Astrocyte of the cerebellum (primary cell): ENCODE data around the gene DOC2B.
"Not testable (repeated sequence)": the region's sequence is repeated elsewhere in the genome, so short reads cannot be mapped to it uniquely, and the experiment has no call there.

Source experiments
- DNase-seq: peaks from one replicate; pipeline ENCODE4 v3.0.0-alpha.2; 2011; ENCODE audit warnings: low read depth
- H3K4me3 ChIP-seq: 2 replicates; pipeline ENCODE4 v1.5.1; 2011; ENCODE audit warnings: mild to moderate bottlenecking, low read depth, low read length, moderate library complexity
- CTCF ChIP-seq: IDR thresholded peaks from 2 replicates; pipeline ENCODE4 v1.5.1; 2012; ENCODE audit warnings: low read length, low read depth, moderate library complexity, mild to moderate bottlenecking; ENCODE audit errors: missing control alignments
- in situ Hi-C: cut with HindIII; loops from 2 replicates; pipeline ENCODE4 v1.10.0; 2017; ENCODE audit warnings: low sequenced_read_pairs

DOC2B gene

GRCh38 chr17:204427-205147 lies 23.1 kb upstream of the DOC2B start:
- no peak overlapping the region for H3K4me3 ChIP-seq
- in situ Hi-C loops: loop anchor here (5.0 kb wide), 1 partner anchor 88 kb away; no protein-coding TSS in a partner anchor
- DNase-seq: no peak
- no peak for TF ChIP-seq CTCF

GRCh38 chr17:202501-202951 lies 21.1 kb upstream of the DOC2B start:
- no peak for DNase-seq
- in situ Hi-C loops: loop anchor here (5.0 kb wide), 1 partner anchor 90 kb away; no protein-coding TSS in a partner anchor
- H3K4me3 ChIP-seq: no peak overlapping the region
- TF ChIP-seq CTCF: no peak

GRCh38 chr17:201736-202135 lies 20.3 kb upstream of the DOC2B start:
- H3K4me3 ChIP-seq, DNase-seq: not testable (repeated sequence)
- in situ Hi-C loops: loop anchor here (5.0 kb wide), 1 partner anchor 91 kb away; no protein-coding TSS in a partner anchor

- in situ Hi-C loops: loop anchor here (5.0 kb wide), 1 partner anchor 91 kb away; no protein-coding TSS in a partner anchor
- not testable (repeated sequence) for DNase-seq, H3K4me3 ChIP-seq
Observed at GRCh38 chr17:201257-201656, 19.8 kb upstream of the DOC2B start.

GRCh38 chr17:200586-200985 lies 19.1 kb upstream of the DOC2B start:
- no peak for DNase-seq
- TF ChIP-seq CTCF: no peak
- in situ Hi-C loops: loop anchor here (5.0 kb wide), 1 partner anchor 92 kb away; no protein-coding TSS in a partner anchor
- H3K4me3 ChIP-seq: no peak overlapping the region

- in situ Hi-C loops: loop anchor here (5.0 kb wide), 1 partner anchor 92 kb away; no protein-coding TSS in a partner anchor
- H3K4me3 ChIP-seq: no peak overlapping the region
- no peak for DNase-seq
- TF ChIP-seq CTCF: no peak
Observed at GRCh38 chr17:199806-200545, 18.5 kb upstream of the DOC2B start.

- no peak for TF ChIP-seq CTCF
- DNase-seq: no peak
- in situ Hi-C loops: no loop called here
- H3K4me3 ChIP-seq: no peak overlapping the region
Observed at GRCh38 chr17:199191-199604, 17.7 kb upstream of the DOC2B start.

GRCh38 chr17:198225-198624 lies 16.8 kb upstream of the DOC2B start:
- H3K4me3 ChIP-seq, DNase-seq, in situ Hi-C loops: not testable (repeated sequence)
